ENCODE data around the gene FITM1. TPM values are rescaled to one million over a fixed set of nuclear protein-coding genes. Genes with fewer than 3 reads are reported as not detected.
A peak's percentile ranks its signal among the peaks of the same experiment; 100 is the strongest.

Gene FITM1
- total RNA-seq, 1 donor from 2014 or later = 0.41 TPM

DNA sequence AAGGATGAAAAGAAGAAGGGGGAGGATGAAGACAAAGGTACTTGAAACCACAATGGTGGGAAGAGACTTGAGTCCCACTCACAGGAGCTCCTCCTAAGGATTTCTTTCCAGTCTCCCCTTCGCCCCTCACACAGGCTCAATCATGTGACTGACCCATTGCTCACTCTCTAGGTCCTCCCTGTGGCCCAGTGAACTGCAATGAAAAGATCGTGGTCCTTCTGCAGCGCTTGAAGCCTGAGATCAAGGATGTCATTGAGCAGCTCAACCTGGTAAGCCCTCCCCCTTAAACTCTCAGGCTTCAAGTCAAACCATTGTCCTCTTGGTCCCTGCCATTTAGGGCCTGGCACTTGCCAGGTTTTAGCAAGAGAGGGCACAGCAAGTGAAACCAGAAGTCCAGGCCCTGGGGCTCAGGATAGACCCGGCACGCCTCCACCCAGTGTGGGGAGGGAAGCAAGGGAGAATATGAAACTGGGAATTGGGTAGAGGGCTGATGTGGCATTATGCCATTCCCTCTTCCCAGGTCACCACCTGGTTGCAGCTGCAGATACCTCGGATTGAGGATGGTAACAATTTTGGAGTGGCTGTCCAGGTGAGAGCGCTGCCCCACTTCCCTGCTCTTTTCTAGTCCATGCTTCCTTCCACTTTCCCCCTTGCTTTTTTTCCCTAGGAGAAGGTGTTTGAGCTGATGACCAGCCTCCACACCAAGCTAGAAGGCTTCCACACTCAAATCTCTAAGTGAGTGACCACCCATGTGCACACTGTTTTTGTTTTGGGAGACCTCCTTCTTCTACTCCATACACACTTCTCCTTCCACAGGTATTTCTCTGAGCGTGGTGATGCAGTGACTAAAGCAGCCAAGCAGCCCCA, 7.3 kb downstream of the FITM1 start:
- DNase-seq (ENCODE audit: low spot score in 2 of 2) = no peak

DNA sequence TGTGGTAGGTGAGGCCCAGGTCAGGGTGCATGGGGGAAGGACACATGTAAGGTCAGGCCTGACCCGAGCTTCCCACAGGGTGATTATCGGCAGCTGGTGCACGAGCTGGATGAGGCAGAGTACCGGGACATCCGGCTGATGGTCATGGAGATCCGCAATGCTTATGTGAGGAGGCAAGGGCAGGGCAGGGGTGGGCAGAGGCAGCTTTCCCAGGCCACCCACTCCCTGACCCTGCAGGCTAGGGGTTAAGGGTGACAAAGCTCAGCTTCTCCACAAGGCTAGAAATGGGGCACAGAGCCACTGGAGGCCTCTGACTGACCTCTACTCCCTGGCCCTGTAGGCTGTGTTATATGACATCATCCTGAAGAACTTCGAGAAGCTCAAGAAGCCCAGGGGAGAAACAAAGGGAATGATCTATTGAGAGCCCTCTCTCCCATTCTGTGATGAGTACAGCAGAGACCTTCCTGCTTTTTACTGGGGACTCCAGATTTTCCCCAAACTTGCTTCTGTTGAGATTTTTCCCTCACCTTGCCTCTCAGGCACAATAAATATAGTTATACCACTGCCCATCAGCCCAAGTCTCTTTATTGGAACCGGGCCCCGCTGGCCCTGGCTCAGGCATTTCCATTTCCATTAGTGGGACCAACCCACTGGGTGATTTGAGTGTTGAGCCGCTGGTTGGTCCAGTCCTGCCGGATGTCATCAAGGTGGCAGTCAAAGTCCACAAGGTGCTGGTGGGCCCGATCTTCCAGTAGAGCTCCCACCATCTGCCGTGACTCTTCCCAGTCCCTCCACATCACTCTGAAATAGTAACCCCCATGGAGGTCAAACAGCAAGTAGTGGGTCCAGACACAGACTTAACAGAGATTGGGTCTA, 8.2 kb downstream of the FITM1 start:
- DNase-seq (ENCODE audit: low spot score in 2 of 2) (no peak), FAIRE-seq (no peak)

More for the DNA sequence above, 7.3 kb downstream of the FITM1 start:
- no peak for FAIRE-seq

- DNase-seq (ENCODE audit: low spot score in 2 of 2) (no peak), FAIRE-seq (no peak)
These were observed 8.9 kb downstream of the FITM1 start for GRCh38 chr14:24139272-24139934.

GRCh38 chr14:24141097-24141880, 10.8 kb downstream of the FITM1 start, which contains the start of gene EMC9:
TSS of gene EMC9 (minus strand) at chr14:24141591. CDS start at chr14:24141304, 287 bp downstream.
- peak; percentile 98 for DNase-seq (ENCODE audit: low spot score in 2 of 2)
- no peak for FAIRE-seq

DNA sequence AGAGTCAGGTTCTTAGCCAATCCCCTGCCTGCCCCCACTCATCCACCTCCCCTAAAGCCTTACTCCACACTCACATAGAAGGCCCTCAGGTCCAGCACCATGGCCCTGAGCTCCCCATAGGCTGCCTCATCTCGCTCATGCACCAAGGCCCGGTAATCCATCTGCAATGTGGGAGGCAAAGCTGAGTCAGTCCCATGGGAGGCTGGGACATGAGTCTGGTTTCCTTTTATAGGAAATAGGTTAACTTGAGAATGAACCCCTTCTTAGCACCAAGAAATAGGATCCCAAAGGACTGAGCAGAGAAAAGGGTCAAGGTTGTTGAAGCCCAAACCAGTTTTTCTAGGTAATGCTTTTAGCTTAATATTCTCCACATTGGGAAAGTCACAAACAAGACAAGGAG, 13.1 kb downstream of the FITM1 start:
- FAIRE-seq = no peak

DNA sequence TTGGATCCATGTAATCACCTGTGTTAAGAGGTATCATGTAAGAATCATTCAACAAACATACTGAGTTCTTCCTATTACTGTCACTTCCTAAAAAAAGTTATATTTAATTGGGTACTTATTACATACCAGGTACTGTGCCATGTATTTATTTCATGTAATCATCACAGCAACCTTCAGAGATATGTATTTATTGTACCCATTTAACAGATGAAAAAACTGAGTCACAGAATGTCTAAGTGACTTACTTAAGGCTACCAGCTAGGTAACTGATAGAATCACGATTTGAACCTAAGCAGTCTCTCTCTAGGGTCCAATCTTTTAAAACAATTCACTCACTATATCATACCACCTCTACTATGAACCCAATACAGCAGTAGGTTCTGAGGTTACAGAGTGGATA, 14.0 kb downstream of the FITM1 start:
- DNase-seq (ENCODE audit: low spot score in 2 of 2) (no peak), FAIRE-seq (no peak)

More for the DNA sequence above, 13.1 kb downstream of the FITM1 start:
- DNase-seq (ENCODE audit: low spot score in 2 of 2) = no peak

DNA sequence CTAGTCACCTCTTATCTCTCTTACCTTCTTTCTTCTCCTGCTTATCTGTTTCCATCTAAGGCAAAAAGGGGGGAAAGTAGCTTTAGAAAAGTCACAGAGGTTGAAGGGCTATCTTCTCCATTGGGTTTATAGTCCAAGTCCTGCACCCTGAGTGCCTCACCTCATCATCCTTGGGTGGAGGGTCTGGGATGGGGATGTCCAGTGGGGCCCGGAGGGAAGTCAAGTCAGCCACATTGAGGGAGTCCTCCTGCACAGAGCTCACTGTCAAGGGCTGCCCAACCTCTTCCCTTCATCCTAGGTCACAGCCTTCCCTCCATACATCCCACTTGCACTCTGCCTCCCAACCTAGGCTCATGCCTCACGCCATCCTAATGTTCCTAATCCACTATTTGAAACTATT, 14.8 kb downstream of the FITM1 start:
- DNase-seq (ENCODE audit: low spot score in 2 of 2) = no peak
- no peak for FAIRE-seq

DNA sequence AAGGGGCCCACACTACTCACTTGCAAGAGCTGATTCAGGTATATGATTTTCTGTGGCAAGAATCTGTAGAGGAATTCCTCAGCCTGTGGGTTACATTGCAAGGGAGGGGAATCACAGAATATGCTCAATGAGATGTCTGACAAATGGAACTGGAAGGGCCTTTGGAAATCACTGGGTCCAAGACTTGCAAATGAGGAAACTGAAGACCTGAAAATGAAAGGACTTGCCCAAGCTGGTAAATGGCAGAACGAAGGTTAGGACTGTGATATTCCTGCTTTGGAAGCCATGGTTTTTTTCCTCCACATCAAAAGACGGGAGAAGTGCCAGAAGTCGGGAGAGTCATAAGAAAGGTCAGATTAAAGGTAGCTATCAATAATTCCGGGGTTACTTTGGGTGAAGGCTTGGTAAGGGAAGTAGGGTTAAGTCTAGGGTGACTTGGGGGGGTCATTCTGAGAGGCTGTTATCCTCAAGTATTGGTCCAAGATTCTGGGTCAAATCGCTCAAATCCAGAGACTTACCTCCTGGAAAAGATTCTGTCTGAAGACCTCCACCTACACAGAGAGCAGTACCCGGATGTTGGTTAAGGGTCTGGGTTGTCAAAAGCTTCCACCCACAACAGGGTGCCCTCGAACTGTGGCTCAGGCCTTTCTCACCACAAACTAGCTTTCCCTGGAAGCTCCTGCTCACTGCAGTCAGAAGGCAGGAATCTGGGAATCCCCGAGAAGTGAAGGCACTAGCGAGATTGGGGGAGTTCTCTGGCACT, 15.4 kb downstream of the FITM1 start:
- DNase-seq (ENCODE audit: low spot score in 2 of 2) (no peak), FAIRE-seq (no peak)

GRCh38 chr14:24146453-24146977, 16.1 kb downstream of the FITM1 start, which contains the start of gene PSME2:
TSS of gene PSME2 (minus strand) at chr14:24146610. CDS start at chr14:24146581, 29 bp downstream.
- DNase-seq (ENCODE audit: low spot score in 2 of 2) (peak; percentile 84 to 89), FAIRE-seq (no peak)

DNA sequence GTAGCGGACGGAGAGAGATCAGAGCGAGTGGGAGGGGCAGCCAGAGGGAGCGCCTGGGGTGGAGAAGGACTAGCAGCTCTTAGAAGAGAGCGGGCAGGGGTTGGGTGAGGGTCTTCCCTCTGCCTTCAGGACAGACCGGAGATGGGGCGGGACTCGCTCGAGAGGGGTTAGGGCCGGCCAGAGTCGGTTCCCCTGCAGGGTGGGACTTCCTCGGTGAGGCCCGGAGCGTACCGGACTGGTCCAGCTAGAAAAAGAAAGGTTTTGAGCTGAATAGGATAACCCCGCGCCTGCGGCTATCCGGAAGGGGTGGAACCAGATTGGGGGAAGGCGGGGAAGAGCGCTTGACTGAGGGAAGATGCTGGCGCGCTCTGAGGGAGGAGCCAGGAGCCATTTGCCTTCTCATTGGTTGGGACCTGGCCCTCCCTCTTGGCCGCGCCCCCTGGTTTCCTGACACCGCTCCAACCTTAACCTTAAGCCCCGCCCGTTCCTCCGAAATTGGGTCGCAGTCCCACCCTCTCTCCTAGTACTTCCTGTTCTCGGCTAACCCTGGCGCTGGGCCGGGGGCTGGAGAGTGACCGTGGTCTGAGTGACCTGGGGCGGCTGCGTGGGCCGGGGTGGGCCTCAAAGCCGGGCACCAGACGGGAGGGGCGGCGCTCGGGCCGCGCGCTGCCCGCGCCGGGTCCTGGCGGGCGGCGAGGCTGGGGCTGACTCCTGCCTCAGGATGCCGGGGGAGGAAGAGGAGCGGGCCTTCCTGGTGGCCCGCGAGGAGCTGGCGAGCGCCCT, 16.7 kb downstream of the FITM1 start, which contains the start of gene RNF31:
Gene RNF31, plus strand, starts transcription at position 521 of the 783 bp plus-strand sequence. Its CDS starts 201 bp downstream, at position 722.
- DNase-seq (ENCODE audit: low spot score in 2 of 2) (peak; percentile 97 to 98), FAIRE-seq (peak; percentile 42)

DNA sequence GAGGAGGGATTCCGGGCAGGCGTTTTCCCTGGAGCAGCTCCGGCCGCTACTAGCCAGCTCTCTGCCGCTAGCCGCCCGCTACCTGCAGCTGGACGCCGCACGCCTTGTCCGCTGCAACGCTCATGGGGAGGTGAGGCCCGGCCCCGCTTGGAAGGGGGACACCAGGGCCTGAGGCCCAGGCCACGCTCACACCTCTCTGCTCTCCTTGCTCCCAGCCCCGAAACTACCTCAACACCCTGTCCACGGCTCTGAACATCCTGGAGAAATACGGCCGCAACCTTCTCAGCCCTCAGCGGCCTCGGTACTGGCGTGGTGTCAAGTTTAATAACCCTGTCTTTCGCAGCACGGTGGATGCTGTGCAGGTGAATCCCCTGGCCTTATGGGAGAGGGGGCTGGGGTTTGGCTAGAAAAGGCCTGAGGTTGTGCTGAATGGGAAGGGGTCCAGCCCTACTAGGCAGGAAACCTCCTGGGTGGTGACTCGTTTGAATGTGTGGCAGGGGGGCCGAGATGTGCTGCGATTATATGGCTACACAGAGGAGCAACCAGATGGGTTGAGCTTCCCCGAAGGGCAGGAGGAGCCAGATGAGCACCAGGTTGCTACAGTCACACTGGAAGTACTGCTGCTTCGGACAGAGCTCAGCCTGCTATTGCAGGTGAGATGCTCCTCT, 17.4 kb downstream of the FITM1 start:
- no peak for FAIRE-seq

DNA sequence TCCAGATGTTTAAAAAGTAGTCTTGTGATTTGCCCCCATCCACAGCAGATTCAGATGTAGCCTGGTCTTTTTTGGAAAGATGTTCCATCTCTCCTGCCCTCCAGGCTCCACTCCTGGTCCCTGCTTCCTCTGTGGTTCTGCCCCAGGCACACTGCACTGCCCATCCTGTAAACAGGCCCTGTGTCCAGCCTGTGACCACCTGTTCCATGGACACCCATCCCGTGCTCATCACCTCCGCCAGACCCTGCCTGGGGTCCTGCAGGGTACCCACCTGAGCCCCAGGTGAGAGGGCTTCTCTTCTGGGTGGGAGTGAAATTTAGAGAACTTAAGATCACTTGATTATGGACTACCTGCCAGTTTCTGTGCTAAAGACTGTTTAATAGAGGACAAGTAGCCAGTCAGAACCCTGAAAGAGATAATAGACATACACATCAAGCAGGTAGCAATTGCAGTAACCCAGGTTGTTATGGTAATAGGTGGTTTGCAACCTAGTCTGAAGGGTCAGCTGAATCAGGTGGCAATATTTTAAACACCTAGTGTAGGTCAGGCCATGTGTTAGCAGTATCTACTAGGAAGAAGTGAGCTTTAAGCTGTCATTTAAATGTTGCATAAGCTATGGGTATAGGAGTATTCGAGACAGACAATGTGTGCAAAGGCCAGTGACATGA, 19.0 kb downstream of the FITM1 start:
- no peak for FAIRE-seq

More for the DNA sequence above, 17.4 kb downstream of the FITM1 start:
- peak in 1 of 2 donors; percentile 38 for DNase-seq (ENCODE audit: low spot score in 2 of 2)

GRCh38 chr14:24150061-24150460, 19.6 kb downstream of the FITM1 start:
- no peak for DNase-seq (ENCODE audit: low spot score in 2 of 2)
- no peak for FAIRE-seq

More for the DNA sequence above, 19.0 kb downstream of the FITM1 start:
- DNase-seq (ENCODE audit: low spot score in 2 of 2) = no peak

DNA sequence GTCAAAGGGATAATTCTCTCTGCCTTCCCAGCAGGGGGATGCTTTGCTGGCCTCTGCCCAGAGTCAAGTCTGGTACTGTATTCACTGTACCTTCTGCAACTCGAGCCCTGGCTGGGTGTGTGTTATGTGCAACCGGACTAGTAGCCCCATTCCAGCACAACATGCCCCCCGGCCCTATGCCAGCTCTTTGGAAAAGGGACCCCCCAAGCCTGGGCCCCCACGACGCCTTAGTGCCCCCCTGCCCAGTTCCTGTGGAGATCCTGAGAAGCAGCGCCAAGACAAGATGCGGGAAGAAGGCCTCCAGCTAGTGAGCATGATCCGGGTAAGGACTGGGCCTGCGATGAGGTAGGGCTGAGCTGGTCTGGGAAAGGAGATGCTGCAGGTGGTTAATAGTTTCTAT, 20.1 kb downstream of the FITM1 start:
- no peak for FAIRE-seq
- DNase-seq (ENCODE audit: low spot score in 2 of 2) = no peak

DNA sequence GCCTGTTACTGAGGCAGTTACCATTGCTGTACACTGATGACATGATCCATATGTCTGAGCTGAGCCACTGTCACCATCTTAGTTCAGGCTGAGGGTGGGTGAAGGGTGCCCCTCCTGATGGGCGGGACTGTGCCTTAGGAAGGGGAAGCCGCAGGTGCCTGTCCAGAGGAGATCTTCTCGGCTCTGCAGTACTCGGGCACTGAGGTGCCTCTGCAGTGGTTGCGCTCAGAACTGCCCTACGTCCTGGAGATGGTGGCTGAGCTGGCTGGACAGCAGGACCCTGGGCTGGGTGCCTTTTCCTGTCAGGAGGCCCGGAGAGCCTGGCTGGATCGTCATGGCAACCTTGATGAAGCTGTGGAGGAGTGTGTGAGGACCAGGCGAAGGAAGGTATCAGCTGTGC, 20.5 kb downstream of the FITM1 start:
- no peak for DNase-seq (ENCODE audit: low spot score in 2 of 2)
- FAIRE-seq = no peak

- no peak for FAIRE-seq
- DNase-seq (ENCODE audit: low spot score in 2 of 2) = no peak
These were observed 21.1 kb downstream of the FITM1 start for GRCh38 chr14:24151404-24152080.

All from frontal cortex (tissue), 4 donors.